Kidney capillary endothelial cell (primary cell): Measurements from ENCODE around the gene FMO5.
A peak's percentile ranks its signal among the peaks of the same experiment; 100 is the strongest.
"Not testable (repeated sequence)": the region's sequence is repeated elsewhere in the genome, so short reads cannot be mapped to it uniquely, and the experiment has no call there.

ENCODE experiments used
- DNase-seq: peaks from one replicate; pipeline ENCODE4 v3.0.0-alpha.2; 2018; ENCODE audit warnings: low spot score

FMO5 gene

GRCh38 chr1:147225193-147225730, at the start of gene FMO5:
TSS of gene FMO5 (minus strand) at chr1:147225339. CDS start at chr1:147225029, 310 bp downstream.
- DNase-seq = peak; percentile 38

- peak; percentile 70 for DNase-seq
These were observed 48.5 kb upstream of the FMO5 start for GRCh38 chr1:147273409-147274336.

- no peak for DNase-seq
These were observed 46.9 kb upstream of the FMO5 start for GRCh38 chr1:147272042-147272441.

GRCh38 chr1:147270721-147271120, 45.6 kb upstream of the FMO5 start:
- DNase-seq = no peak

GRCh38 chr1:147267711-147268110, 42.6 kb upstream of the FMO5 start:
- no peak for DNase-seq

GRCh38 chr1:147266381-147266780, 41.2 kb upstream of the FMO5 start:
- no peak for DNase-seq

- no peak for DNase-seq
These were observed 39.1 kb upstream of the FMO5 start for GRCh38 chr1:147264158-147264768.

- no peak for DNase-seq
These were observed 35.8 kb upstream of the FMO5 start for GRCh38 chr1:147260956-147261355.

GRCh38 chr1:147252540-147252939, 27.4 kb upstream of the FMO5 start:
- DNase-seq = no peak

- DNase-seq = no peak
These were observed 22.6 kb upstream of the FMO5 start for GRCh38 chr1:147247656-147248238.

- DNase-seq = no peak
These were observed 21.9 kb upstream of the FMO5 start for GRCh38 chr1:147246910-147247655.

GRCh38 chr1:147246044-147246690, 21.0 kb upstream of the FMO5 start:
- no peak for DNase-seq

- DNase-seq = no peak
These were observed 20.5 kb upstream of the FMO5 start for GRCh38 chr1:147245586-147246021.

- no peak for DNase-seq
These were observed 20.0 kb upstream of the FMO5 start for GRCh38 chr1:147245129-147245528.

GRCh38 chr1:147243841-147244240, 18.7 kb upstream of the FMO5 start:
- DNase-seq = peak; percentile 15

- peak; percentile 40 for DNase-seq
These were observed 18.1 kb upstream of the FMO5 start for GRCh38 chr1:147243228-147243685.

GRCh38 chr1:147242449-147243227, 17.5 kb upstream of the FMO5 start, which contains the start of gene CHD1L:
TSS of gene CHD1L (plus strand) at chr1:147242684. CDS start at chr1:147242704, 20 bp downstream.
- DNase-seq = peak; percentile 90

- DNase-seq = no peak
These were observed 16.9 kb upstream of the FMO5 start for GRCh38 chr1:147241934-147242448.

- DNase-seq = not testable (repeated sequence)
These were observed 15.1 kb upstream of the FMO5 start for GRCh38 chr1:147240131-147240721.
